GM21528 (cell line): ENCODE data around the gene SLC8A1.

Source experiments
- ATAC-seq: cut with Tn5 transposase; IDR thresholded peaks from one replicate; pipeline ENCODE4 v1.9.1; 2021; ENCODE audit warnings: mild to moderate bottlenecking, moderate library complexity; ENCODE audit not compliant: unreplicated experiment, low FRiP score

SLC8A1 gene

GRCh38 chr2:40284797-40285196 lies 167.1 kb downstream of the SLC8A1 start:
- ATAC-seq, result no peak

- no peak for ATAC-seq
These were observed 168.6 kb downstream of the SLC8A1 start for GRCh38 chr2:40283111-40283909.

- no peak for ATAC-seq
These were observed 169.5 kb downstream of the SLC8A1 start for GRCh38 chr2:40282428-40282827.

GRCh38 chr2:40281021-40281940 lies 170.6 kb downstream of the SLC8A1 start:
- ATAC-seq, result no peak

GRCh38 chr2:40279482-40279881 lies 172.4 kb downstream of the SLC8A1 start:
- no peak for ATAC-seq

GRCh38 chr2:40279001-40279400 lies 172.9 kb downstream of the SLC8A1 start:
- ATAC-seq, result no peak

- ATAC-seq, result no peak
These were observed 175.8 kb downstream of the SLC8A1 start for GRCh38 chr2:40276076-40276475.

GRCh38 chr2:40274270-40274669 lies 177.6 kb downstream of the SLC8A1 start:
- no peak for ATAC-seq

GRCh38 chr2:40273734-40274182 lies 178.1 kb downstream of the SLC8A1 start:
- no peak for ATAC-seq

GRCh38 chr2:40271094-40271493 lies 180.8 kb downstream of the SLC8A1 start:
- ATAC-seq, result no peak

GRCh38 chr2:40270372-40270771 lies 181.5 kb downstream of the SLC8A1 start:
- ATAC-seq, result no peak

GRCh38 chr2:40268566-40268965 lies 183.3 kb downstream of the SLC8A1 start:
- no peak for ATAC-seq

- no peak for ATAC-seq
These were observed 185.7 kb downstream of the SLC8A1 start for GRCh38 chr2:40266201-40266600.

GRCh38 chr2:40265602-40266001 lies 186.3 kb downstream of the SLC8A1 start:
- ATAC-seq, result no peak

GRCh38 chr2:40261042-40261441 lies 190.8 kb downstream of the SLC8A1 start:
- no peak for ATAC-seq

GRCh38 chr2:40260437-40260836 lies 191.5 kb downstream of the SLC8A1 start:
- ATAC-seq, result no peak

GRCh38 chr2:40259900-40260299 lies 192.0 kb downstream of the SLC8A1 start:
- ATAC-seq, result no peak

- ATAC-seq, result no peak
These were observed 193.8 kb downstream of the SLC8A1 start for GRCh38 chr2:40258135-40258457.

GRCh38 chr2:40257340-40258134 lies 194.4 kb downstream of the SLC8A1 start:
- no peak for ATAC-seq

GRCh38 chr2:40256649-40257048 lies 195.2 kb downstream of the SLC8A1 start:
- ATAC-seq, result no peak

GRCh38 chr2:40256008-40256407 lies 195.9 kb downstream of the SLC8A1 start:
- ATAC-seq, result no peak
